CD4-positive, alpha-beta T cell treated with Interleukin-15 for 4 hours (primary cell): ENCODE data around the gene AXIN1.
"Not testable (repeated sequence)": the region's sequence is repeated elsewhere in the genome, so short reads cannot be mapped to it uniquely, and the experiment has no call there.

ENCODE experiments used
- DNase-seq: peaks from one replicate; pipeline ENCODE4 v3.0.0-alpha.2; 2020; ENCODE audit warnings: low spot score

The AXIN1 gene

DNA sequence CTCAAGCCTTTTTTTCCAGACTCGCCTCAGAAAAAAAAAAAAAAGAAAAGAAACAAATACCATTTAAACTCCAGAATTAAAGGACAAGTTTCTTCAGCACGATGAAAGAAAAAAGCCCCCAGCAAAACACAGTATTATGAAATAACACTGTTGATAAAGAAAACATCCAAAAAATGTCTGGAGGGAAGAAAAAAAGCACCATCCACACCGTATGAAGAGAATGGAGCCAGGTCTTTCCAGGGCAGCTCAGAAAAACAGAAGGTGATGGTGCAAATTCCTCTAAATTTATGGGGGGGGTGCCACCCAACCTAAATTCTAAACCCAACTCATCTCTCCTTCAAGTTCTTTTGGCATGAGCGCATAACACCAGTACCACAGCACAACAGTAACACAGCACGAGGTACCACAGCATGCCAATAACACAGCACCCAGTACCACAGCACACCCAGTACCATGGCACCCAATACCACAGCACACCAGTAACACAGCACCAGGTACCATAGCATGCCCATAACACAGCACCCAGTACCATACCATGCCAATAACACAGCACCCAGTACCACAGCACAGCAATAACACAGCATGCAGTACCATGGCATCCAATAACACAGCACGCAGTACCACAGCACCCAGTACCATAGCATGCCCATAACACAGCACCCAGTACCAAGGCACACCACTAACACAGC is 19.0 kb downstream of the AXIN1 start:
- DNase-seq, result no peak

DNA sequence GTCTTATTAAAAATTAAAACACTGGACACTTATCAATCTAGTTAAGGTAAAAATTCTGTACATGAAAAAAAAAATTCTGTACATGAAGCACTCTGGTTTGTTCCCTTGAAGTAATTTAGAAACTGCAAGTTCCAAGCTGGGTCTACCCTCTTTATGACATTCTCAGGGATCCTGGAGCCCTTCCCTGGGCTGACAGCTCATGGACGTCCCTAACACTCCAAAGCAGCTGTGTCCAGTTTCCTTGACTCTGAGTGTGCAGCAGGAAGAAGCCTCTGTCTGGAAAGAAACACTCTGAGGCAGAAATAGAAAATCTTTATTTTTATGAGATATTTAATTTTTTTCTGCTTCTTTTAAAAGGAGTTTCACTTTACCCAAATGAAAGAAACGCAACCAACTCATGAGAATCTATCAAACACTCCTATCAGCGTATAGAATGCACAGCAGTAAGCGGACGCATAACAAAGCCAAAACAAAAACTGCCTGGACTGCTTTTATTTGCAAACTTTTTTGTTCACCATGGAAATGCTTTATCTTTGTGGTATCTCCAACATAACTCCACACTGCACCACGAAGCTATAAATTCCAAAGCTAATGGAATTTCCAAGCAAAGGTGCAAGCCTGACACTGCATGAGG is 21.2 kb downstream of the AXIN1 start:
- not testable (repeated sequence) for DNase-seq

DNA sequence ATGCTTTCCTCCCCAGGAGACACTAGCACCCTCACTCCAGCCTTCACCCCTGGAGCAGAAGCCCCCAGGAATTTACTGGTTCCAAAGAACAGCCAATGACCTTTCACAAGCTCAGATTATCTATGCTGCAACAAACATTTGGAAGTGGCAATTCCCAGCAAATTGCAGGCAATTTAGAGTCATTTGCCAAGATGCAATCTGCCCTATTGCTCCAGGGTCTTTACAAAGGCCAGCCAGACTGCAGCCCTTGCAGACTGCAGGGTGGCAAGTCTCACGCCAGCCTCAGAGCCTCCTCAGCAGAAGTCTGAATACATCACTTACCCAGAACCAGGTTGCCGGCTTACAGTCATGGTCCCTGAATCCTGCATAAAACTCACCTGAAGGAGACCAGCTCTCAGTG is 21.8 kb downstream of the AXIN1 start:
- DNase-seq, result no peak

DNA sequence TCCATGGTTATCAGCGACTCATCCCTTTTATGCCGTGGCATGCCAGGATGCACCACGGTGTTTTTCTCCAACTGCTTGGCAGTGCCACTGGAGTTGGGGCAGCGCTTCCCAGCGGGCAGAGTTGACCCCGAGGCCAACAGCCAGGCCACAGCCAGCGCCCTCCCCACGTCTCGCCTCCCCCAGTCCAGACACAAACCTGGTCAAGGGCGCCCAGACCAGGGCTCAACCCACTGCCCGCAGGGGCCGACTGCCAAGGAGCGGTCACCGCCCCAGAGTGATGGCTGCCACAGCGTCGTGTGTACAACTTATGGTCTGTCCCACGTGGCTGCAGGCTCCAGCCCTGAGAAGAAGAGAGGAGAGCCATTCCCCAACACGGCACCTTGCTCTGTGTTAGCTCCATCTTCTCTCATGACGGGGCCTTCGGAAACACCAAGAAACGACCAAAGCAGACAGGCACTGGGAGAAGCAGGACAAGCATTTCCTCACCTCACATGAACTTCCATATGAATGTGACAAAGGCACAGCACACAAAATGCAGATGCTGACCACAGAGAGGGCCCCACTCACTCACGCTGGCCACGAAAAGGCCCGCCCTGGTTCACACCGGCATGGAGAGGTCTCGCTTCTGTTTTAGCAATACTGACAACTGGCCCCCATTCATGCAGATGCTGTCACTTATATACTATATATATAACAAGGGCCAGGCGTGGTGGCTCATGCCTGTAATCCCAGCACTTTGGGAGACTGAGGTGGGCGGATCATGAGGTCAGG is 27.0 kb downstream of the AXIN1 start:
- DNase-seq, result no peak

DNA sequence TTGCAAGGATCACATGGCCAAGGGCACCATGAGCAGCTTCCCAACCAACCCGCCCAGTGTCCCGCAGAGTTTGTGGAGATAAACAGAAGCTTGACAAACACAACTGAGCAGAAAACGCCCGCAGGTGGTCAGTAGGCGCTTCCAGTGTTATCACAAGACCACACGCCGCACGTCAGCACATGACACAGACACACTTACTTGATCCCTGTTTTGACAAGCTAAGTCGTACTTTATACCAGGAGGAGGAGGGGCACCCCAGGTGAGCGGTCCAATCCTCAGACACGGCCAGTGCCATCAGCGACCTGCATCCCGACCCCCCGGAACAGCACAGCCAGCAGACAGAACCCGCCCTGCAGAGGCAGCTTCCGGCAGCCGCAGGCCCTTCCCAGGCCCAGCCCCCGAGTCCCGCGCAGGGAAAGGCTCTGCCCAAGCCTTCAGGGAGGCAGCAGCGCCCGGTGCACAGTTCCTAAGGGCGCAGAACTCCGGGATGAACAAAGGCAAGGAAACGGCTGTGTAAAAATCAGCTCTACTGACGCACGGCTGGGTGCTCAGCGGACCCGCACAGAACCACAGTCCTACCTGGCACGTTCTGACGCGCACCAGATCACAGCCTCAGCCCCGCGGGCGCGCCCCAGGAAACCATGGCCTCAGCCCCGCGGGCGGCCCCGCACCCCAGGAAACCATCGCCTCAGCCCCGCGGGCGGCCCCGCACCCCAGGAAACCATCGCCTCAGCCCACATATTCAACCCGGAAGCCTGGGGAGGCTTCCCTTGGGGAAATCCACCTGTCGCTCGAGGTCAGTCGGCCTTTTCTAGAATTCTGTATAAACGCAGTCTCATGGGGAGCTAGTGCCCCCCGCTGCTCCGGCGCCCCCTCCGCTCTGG is 27.8 kb downstream of the AXIN1 start:
- peak; percentile 59 for DNase-seq

DNA sequence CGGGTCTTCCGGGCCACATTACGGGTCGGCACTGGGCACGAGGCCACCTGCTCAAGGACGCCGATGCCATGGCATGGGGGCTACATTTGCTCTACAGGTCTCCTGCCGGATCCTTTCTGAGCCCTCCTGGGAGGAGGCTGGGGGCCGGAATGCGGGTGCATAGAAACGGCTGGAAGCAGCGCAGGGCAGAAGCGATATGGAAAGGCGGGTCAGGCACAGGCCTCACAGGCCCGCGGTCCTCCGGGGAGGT is 28.4 kb downstream of the AXIN1 start:
- no peak for DNase-seq

DNA sequence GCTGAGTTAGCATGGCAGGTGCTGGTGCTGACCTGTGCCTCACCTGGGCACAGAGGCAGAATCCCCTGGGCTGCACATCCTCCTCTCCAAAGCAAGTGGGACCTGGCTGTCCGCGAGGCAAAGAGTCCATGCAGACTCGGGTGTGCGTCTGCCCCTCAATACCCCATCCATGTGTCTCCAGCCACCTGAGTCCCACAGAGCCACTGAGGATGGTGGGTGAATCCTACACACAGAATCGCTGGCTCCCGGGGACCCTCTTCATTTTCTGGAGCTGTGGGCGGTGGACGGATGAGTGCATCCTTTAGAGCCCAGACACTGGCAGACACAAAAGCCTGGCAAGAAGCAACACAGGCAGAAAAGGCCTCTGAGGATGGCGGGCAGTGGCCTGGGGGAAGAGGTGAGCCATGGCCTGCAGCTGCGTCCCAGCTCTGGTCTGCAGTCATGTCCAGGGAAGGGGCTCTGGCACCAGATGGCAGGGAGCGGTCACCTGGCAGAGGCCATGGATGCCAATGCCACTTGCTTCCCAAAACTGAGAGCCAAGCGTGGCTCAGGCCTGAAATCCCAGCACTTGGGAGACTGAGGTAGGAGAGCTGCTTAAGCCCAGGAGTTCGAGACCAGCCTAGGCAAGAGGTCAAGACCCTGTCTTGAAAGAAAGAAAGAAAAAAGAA is 29.9 kb downstream of the AXIN1 start:
- DNase-seq, result no peak

DNA sequence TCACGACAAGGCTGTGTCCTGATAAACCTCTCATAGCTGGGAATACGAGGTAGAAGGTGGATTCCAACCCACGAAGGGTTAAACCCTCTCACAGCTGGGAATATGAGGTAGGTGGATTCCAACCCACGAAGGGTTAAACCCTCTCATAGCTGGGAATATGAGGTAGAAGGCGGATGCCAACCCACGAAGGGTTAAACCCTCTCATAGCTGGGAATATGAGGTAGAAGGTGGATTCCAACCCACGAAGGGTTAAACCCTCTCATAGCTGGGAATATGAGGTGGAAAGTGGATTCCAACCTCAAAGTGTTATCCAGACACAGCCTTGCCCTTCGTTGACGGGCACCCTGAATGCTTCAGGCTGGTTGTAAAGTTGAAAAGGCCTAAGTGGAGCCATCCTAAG is 31.0 kb downstream of the AXIN1 start:
- DNase-seq, result no peak

DNA sequence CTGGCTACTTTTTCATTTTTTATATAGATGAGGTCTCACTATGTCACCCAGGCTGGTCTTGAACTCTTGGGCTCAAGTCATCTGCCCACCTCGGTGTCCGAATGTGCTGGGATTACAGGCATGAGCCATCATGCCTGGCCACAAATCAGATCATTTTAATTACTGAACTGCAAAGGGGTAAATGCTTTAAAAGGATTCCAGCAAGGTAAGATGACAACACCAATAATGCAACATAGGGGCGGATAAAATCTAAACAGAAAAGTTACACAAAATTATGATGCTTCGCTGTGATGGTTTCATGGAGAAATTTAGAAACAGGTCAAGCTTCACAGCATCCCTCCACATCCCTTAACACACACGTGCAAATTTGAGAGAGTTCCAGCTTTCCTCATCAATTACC is 32.3 kb downstream of the AXIN1 start:
- no peak for DNase-seq

DNA sequence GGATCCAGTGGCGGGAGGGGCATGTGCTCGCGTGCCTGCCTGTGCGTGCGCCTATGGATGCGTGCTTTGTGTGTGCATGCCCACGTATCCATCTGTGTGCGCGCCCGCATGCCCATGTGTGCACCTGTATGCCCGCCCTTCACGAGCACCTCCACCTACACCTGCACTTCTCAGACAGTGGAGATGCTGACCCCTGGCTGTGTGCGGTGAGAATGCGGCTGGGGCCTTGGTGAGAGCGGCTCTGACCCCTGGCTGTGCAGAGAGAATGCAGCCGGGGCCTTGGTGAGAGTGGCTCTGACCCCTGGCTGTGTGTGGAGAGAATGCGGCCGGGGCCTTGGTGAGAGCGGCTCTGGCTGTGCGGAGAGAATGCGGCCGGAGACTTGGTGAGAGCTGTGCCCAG is 33.9 kb downstream of the AXIN1 start:
- no peak for DNase-seq

DNA sequence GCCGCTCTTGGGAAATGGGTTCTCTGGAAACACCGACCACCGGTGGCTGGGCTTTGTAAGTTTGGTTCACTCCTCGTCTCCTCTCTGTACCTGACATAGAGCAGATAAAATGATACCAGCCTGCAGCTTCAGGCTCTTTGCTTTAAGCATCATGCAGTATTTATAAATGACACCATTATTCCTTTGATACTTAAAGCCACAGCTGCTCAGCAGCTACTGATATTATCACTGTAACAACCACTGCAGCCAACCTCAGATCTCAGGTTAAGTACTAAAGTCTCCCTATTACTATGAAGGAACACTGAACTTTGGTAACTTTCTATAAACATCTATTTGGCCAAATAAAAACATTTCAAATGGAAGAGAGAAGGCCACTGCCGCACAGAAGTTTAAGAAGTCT is 34.9 kb downstream of the AXIN1 start:
- no peak for DNase-seq

DNA sequence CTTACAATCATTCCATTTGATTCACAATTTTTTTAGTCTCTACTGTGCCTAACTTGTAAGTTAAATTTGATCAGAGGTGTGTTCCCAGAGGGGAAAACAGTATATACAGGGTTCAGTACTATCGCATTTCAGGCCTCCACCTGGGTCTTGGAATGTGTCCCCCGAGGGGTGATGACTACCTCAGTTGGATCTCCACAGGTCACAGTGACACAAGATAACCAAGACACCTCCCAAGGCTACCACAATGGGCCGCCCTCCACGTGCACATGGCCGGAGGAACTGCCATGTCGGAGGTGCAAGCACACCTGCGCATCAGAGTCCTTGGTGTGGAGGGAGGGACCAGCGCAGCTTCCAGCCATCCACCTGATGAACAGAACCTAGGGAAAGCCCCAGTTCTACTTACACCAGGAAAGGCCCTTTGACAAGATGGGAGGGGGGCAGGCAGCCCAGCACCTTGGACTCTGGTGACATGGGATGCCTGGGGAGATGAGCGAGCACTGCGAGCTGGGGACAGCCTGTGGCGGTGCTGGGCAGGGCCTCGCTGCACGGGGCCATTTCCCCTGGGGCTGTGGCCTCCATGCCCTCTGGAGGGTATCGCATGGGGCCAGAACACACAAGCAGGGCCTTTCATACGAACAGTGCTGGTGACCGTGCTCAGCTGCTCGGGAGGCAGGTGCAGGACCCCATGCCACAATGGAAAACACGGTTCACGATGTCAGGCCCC is 35.6 kb downstream of the AXIN1 start:
- no peak for DNase-seq

DNA sequence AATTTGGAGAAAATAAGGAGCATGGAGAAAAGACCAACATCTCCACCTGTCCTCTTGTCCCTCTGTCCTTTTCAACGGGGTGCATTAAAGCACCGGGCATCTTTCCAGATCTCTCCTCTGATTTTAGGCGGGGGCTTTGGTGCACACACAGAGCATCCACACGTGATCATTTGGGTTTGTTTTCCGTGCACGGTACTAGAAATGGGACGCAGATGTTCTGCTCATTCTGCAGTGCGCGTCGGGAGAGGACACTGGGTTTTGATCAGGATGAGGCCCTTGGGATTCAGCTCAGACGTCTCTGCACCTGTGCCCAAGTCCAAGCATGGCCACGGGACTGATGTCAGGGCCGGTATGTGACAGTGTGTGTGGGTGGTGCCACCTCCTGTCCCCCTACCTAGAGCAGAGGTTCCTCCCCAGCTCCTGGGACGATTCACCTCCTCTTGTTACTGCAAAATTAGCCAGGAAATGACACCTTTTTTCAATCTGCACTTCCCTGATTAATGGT is 37.7 kb downstream of the AXIN1 start:
- DNase-seq, result no peak

DNA sequence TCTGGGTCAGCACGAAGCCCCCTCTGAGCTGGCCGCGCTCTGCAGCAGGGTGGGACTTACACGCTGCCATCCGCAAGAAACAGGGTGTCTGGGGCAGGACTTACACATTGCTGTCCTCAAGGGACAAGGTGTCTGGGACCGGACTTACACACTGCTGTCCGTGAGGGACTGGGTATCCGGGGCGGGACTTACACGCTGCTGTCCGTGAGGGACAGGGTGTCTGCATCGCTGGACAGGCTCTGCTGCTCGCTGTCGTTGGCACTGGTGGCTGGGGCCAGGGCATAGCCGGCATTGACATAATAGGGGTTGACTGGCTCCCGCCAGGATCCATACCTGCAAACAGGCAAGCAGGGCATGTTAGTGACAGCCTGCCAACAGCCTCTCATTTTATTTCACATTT is 38.2 kb downstream of the AXIN1 start:
- DNase-seq, result no peak

DNA sequence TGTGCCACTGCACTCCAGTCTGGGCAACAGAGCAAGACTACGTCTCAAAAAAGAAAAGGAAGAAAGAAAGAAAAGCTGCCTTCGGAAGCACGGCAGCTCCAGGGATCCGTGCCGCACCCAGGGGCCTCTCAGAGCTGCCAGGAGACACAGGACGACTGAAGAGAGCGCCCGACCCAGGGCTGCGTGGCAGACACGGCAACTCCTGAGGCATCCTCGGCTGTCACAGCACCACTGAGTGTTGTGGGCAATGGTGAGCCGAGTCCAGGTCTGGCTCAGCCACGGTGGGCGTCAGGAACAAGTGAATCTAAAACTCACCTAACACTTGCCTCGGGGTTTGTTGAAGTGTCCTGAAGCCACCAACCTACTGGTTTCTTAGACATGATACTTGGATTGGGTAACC is 40.8 kb downstream of the AXIN1 start:
- DNase-seq, result no peak

DNA sequence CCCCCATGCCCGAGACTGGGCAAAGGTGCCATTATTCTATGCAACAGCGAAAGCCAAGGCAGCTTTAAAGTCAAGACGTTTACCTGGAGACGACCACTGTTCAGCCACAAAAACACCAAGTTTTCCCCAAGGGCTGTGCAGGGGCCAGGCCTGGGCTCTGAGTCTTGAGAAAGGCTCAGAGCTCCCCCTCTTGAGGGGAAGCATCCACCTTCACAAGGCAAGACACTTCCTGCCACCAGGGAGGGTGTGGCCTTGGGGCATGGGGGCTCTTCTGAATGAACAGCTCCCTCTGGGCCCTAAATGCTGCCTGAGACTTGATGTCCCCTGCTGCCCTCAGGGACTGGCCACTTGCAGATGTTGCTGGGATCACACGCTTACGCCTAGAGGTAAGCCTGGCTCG is 43.0 kb downstream of the AXIN1 start:
- no peak for DNase-seq

DNA sequence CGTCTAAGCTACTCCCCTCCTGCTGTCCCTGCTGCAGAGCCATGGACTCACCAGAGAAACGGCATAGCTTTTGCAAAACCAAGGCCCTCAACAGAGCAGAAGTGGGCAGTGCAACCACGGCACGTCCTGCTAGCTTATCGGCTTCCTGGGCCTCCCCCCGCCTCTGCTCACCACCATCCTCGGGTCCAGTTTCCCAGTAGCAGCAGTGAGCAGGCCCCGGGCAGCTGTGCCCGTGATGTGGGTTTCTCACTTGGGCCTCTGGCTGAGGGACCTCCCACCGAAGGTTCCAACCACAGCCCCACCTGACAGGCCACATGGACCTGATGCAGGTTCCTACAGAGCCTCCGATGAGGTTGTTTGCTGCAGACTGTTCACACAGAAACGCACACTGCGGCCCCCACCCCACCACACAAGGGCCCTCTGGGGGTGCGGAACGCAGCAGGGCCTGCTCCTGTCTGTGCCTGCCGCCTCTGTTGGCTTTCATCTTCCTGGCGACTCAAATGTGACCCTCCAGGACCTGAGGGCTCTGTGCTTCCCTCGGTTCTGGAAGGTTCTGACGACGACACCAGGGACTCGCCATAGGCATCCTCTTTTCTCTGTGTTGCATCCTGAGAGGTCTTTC is 44.7 kb downstream of the AXIN1 start:
- DNase-seq, result no peak

DNA sequence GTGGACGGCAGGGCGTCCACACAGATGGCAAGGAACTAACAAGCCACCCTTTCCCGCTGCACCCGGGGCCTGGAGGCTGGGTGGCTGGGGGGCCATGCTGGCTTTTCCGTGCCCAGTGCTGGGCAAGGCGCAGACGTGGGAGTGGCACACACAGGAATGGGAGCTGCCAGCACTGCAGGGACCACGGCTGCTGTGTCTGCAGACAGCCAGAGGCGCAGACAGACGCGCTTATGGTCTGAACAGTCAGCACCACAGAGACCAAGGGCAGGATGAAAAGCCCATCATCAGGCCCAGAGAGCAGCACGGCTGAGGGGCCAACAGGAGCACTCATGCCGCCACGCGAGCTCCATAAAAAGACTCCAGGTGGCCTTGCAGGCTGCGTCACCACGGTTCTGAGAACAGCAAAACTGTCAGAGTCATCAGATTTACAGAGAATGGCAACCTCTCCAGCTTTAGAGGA is 45.6 kb downstream of the AXIN1 start:
- no peak for DNase-seq

DNA sequence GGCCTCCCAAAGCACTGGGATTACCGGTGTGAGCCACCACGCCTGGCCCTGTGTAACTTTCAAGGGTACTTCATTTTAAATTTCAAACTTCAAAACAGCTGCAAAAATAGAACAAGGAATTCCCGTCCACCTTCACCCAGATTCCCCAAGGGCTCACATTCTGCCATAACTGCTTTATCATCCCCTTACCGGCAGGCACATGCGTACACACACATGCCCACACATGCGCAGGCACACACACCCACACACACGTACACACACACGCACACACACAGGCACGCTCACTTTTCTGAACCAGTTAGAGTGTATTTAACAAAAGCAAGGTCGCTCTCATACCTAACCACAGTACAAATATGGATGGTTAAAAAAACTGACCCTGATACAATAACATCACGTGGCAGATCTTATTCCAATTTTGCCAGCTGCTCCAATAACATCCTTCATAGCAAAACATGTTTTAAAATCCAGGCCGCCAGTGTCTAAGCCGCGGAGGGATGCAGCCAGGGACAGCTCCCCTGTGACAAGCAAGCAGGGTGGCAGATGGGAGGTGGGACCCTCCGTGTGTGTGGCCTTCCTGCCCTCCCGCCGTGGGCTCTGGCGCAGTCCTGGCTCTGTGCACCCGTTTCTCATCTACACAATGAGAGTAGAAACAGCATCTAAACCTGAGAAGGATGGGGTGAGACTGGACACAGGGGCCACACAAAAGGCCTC is 46.5 kb downstream of the AXIN1 start:
- DNase-seq, result no peak
